Neural cell (in vitro differentiated cells): ENCODE measurements around the gene OPRD1. TPM values are rescaled to one million over a fixed set of nuclear protein-coding genes. Genes with fewer than 3 reads are reported as not detected.

ENCODE experiments used
- H2AFZ ChIP-seq: fragments of 200-600, 300-800 bp; sonication (generic), shearing (Covaris generic); 2 replicates; pipeline ENCODE4 v1.6.0; 2014; ENCODE audit warnings: low read depth, mild to moderate bottlenecking, antibody characterized with exemption, low read length, moderate library complexity
- H3F3A ChIP-seq: fragments of 200-600 bp; shearing (Covaris generic); 2 replicates; pipeline ENCODE4 v1.6.1; 2016; ENCODE audit warnings: mild to moderate bottlenecking, moderate library complexity, mixed read lengths, antibody characterized with exemption, low read length; ENCODE audit not compliant: insufficient read depth, poor library complexity, severe bottlenecking
- H3K27ac ChIP-seq: fragments of 200-600, 300-800 bp; sonication (generic), shearing (Covaris generic); 2 replicates; pipeline ENCODE4 v1.5.1; 2014; ENCODE audit warnings: mild to moderate bottlenecking, low read length, moderate library complexity
- H3K27me3 ChIP-seq: fragments of 300-800, 200-600 bp; sonication (generic), shearing (Covaris generic); 2 replicates; pipeline ENCODE4 v1.6.0; 2014; ENCODE audit warnings: mild to moderate bottlenecking, low read depth, low read length, moderate library complexity; ENCODE audit not compliant: insufficient read depth
- H3K36me3 ChIP-seq: fragments of 300-800, 200-600 bp; sonication (generic), shearing (Covaris generic); 2 replicates; pipeline ENCODE4 v1.5.1; 2014; ENCODE audit warnings: mild to moderate bottlenecking, antibody characterized with exemption, low read length, moderate library complexity; ENCODE audit not compliant: insufficient read depth
- H3K4me2 ChIP-seq: fragments of 300-800, 200-600 bp; sonication (generic), shearing (Covaris generic); 2 replicates; pipeline ENCODE4 v1.6.0; 2014; ENCODE audit warnings: mild to moderate bottlenecking, low read length
- H3K4me3 ChIP-seq: fragments of 300-800, 200-600 bp; sonication (generic), shearing (Covaris generic); 2 replicates; pipeline ENCODE4 v1.5.1; 2014; ENCODE audit warnings: mild to moderate bottlenecking, low read length, moderate library complexity
- H3K79me2 ChIP-seq: fragments of 200-600 bp; shearing (Covaris generic); replicated peaks from 2 replicates; pipeline ENCODE4 v1.6.0; 2014; ENCODE audit warnings: mild to moderate bottlenecking, low read length, moderate library complexity; ENCODE audit not compliant: insufficient read depth
- H3K9ac ChIP-seq: fragments of 300-800, 200-600 bp; sonication (generic), shearing (Covaris generic); 2 replicates; pipeline ENCODE4 v1.6.1; 2016; ENCODE audit warnings: mild to moderate bottlenecking, low read length, mixed read lengths
- H3K9me2 ChIP-seq: fragments of 200-600 bp; shearing (Covaris generic); 2 replicates; pipeline ENCODE4 v1.6.1; 2016; ENCODE audit warnings: mild to moderate bottlenecking, low read length, mixed read lengths; ENCODE audit not compliant: insufficient read depth
- H3K9me3 ChIP-seq: fragments of 200-600, 300-800 bp; sonication (generic), shearing (Covaris generic); 2 replicates; pipeline ENCODE4 v1.6.1; 2016; ENCODE audit warnings: mild to moderate bottlenecking, mixed run types, low read length, moderate library complexity, mixed read lengths
- H4K20me1 ChIP-seq: fragments of 200-600 bp; shearing (Covaris generic); 2 replicates; pipeline ENCODE4 v1.6.1; 2016; ENCODE audit warnings: mild to moderate bottlenecking, mixed run types; ENCODE audit not compliant: insufficient read depth
- CTCF ChIP-seq: fragments of 450-650 bp; IDR thresholded peaks from 2 replicates; pipeline ENCODE4 v1.5.1; 2014; ENCODE audit warnings: antibody characterized with exemption, mild to moderate bottlenecking, moderate library complexity; ENCODE audit not compliant: poor library complexity, severe bottlenecking
- EP300 ChIP-seq: fragments of 450-650 bp; conservative IDR thresholded peaks from 2 replicates; pipeline ENCODE4 v1.6.1; 2014; ENCODE audit warnings: antibody characterized with exemption, mild to moderate bottlenecking, moderate library complexity; ENCODE audit not compliant: poor library complexity, severe bottlenecking
- EZH2 ChIP-seq: fragments of 200-600, 300-800 bp; shearing (Covaris generic), sonication (generic); IDR thresholded peaks from 2 replicates; pipeline ENCODE4 v1.6.1; 2014; ENCODE audit warnings: antibody characterized with exemption, low read length, borderline replicate concordance, mild to moderate bottlenecking; ENCODE audit not compliant: insufficient read depth, poor library complexity, severe bottlenecking
- MXI1 ChIP-seq: fragments of 450-650 bp; conservative IDR thresholded peaks from 2 replicates; pipeline ENCODE4 v1.6.1; 2014; ENCODE audit warnings: antibody characterized with exemption, mild to moderate bottlenecking; ENCODE audit not compliant: poor library complexity, severe bottlenecking
- POLR2AphosphoS5 ChIP-seq: IDR thresholded peaks from 2 replicates; pipeline ENCODE4 v1.6.1; 2012
- RAD21 ChIP-seq: fragments of 450-650 bp; conservative IDR thresholded peaks from 2 replicates; pipeline ENCODE4 v1.6.1; 2014; ENCODE audit warnings: antibody characterized with exemption, mild to moderate bottlenecking, moderate library complexity
- REST ChIP-seq: IDR thresholded peaks from 2 replicates; pipeline ENCODE4 v1.6.1; 2012; ENCODE audit warnings: borderline replicate concordance
- SMC3 ChIP-seq: fragments of 450-650 bp; conservative IDR thresholded peaks from 2 replicates; pipeline ENCODE4 v1.6.1; 2014; ENCODE audit warnings: antibody characterized with exemption, mild to moderate bottlenecking, moderate library complexity; ENCODE audit not compliant: poor library complexity
- TAF1 ChIP-seq: IDR thresholded peaks from 2 replicates; pipeline ENCODE4 v1.6.1; 2012; ENCODE audit warnings: low read depth
- polyA plus RNA-seq: library from polyadenylated mRNA; depleted of rRNA; stranded (reverse); fragments of >200 nt; gene quantifications from 2 replicates; pipeline ENCODE4 v1.2.3, GENCODE V29; 2014

The OPRD1 gene
- polyA plus RNA-seq, 1 donor from 2014 or later: 0.09 TPM

- Histone ChIP-seq H3K36me3 (no peaks in the 10 kb centered on the region), H3K4me2 (no peak overlapping the region), H3K9me3 (no peaks in the 10 kb centered on the region), H3K9me2 (no peaks in the 10 kb centered on the region), H3K4me3 (no peak overlapping the region), H3K79me2 (no peaks in the 10 kb centered on the region), H2AFZ (no peak overlapping the region), H4K20me1 (no peaks in the 10 kb centered on the region), H3K9ac (no peak overlapping the region), H3K27ac (no peak overlapping the region), H3F3A (no peaks in the 10 kb centered on the region), H3K27me3 (no peaks in the 10 kb centered on the region)
- TF ChIP-seq REST (no peak), SMC3 (no peak), MXI1 (no peak), TAF1 (no peak), RAD21 (no peak), CTCF (no peak), EZH2 (no peak), EP300 (no peak), POLR2AphosphoS5 (no peak)
Observed at GRCh38 chr1:28855969-28856368, 44.0 kb downstream of the OPRD1 start.

- no peaks in the 10 kb centered on the region for H4K20me1 ChIP-seq
- H2AFZ ChIP-seq: no peak overlapping the region
- no peaks in the 10 kb centered on the region for H3K36me3 ChIP-seq
- no peak overlapping the region for H3K4me3 ChIP-seq
- H3F3A ChIP-seq: no peaks in the 10 kb centered on the region
- no peaks in the 10 kb centered on the region for H3K9me2 ChIP-seq
- TF ChIP-seq RAD21: no peak
- TF ChIP-seq TAF1: no peak
- TF ChIP-seq CTCF: no peak
- TF ChIP-seq EZH2: no peak
- no peak for TF ChIP-seq POLR2AphosphoS5
- TF ChIP-seq REST: no peak
- no peak for TF ChIP-seq SMC3
- no peak overlapping the region for H3K4me2 ChIP-seq
- H3K27ac ChIP-seq: no peak overlapping the region
- H3K79me2 ChIP-seq: no peaks in the 10 kb centered on the region
- no peak overlapping the region for H3K9ac ChIP-seq
- H3K27me3 ChIP-seq: no peaks in the 10 kb centered on the region
- no peaks in the 10 kb centered on the region for H3K9me3 ChIP-seq
Observed at GRCh38 chr1:28860332-28861073, 48.5 kb downstream of the OPRD1 start.
